ENCODE data around the gene FGG.
A peak's percentile ranks its signal among the peaks of the same experiment; 100 is the strongest.

Gene FGG

DNA sequence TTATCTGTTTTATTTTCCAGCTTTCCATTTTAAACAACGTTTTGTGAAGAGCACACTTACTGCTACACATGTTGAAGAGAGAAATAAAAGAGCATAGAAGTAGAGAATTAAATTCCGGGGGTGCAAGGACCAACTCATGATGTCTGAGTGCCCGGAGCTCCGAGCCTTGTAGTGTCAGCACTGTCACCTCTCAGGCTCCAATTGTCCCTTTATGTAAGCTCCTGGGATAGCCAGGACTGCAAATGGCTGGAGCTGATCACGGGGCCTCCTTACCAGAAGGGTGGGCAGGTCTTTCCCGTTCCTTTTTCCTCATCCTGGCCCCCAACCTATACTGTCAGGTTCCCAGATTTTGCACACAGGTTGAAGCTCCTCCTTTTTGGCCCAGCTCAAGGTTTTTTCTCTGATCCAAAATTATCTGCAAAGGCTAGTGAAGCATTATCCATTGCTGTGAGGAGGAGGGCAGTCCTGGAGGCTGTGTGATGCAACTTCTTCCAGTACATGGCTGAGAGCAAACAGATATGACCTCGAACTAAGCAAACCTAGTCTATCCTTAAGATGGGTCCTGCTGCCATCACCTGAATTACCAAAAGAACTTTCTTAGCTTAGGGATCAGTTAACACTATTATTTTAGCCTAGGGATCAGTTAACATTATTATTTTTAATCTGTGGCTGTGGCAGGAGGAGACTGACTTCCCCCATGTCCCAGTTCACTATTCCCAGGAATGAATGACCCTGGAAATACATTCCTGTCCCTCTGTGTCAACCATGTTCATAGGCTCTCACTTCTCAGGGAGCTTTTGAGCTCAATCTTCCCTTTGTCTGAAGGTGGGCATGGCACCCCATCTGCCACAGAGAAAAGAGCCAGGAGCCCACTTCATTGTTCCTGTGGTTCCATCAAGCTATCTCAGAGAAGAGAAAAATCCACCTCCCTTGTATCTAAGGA lies at the start of gene FGG:
TSS of gene FGG (minus strand) at position 185 of the 943 bp plus-strand sequence. CDS start at position 138, 47 bp downstream.
- no peak for DNase-seq

DNA sequence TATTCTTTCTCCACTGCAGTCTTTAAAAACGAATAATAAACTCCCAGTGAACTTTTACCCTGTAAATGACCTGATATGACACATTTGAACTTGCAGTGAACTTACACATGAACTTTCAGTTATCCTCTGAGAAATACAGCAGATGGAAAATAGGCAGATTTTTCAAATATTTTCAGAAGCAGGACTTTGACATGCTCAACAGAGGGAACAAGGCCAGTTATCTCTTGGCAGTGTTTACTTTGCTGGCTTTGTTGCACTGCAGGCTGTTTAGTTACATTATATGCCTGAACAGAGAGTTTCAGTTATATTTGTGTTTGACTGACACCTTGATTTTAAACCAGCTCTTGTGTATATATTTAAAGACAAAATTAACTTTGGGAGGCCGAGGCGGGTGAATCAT lies 47.6 kb upstream of the FGG start:
- no peak for DNase-seq

DNA sequence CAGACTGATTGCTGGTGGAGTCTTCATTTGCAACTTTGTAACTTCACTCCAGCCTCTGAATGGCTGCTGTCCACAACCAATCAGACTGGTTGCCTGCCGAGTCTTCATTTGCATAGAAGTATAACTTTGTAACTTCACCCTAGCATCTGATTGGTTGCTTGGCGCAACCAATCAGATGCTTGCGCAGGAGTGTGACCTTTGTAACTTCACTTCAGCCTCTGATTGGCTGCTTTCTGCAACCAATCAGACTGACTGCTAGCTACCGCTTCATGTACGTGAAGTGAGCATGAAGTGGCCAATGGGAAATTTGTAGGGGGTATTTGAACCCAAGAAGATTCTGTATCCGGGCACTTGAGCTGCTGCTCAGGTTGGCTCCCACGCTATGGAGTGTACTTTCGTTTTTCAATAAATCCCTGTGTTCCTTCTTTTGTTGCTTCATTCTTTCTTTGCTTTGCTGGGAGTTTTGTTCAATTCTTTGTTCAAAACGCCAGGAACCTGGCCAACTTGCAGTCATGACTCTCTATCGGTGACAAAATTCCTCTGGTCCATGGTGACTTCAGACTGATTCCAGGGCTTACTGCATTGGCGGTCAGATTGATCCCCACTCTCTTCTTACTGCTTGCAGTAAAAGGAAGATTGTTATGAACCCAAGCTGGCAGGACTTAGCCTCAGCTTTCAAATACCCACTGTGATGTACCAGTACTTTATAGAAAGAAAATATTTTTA lies 46.4 kb upstream of the FGG start:
- no peak for DNase-seq

DNA sequence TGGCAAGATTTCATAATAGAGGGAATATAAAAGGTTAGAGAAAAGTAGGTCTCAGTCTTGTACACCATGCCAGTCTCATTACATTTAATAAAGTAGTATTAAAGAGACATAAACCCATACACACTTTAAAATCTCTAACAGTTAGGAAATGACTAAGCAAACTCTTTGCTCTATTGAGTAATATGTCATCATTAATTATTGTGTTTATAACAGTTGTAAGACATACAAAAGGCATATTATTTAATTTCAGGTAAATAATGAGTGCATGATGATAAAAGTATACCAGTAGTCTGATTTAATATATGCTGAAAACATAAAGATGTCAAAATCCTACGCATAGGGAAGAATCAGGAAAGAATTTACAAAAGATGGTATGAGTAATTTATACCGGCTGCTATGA lies 31.0 kb upstream of the FGG start:
- DNase-seq: no peak

DNA sequence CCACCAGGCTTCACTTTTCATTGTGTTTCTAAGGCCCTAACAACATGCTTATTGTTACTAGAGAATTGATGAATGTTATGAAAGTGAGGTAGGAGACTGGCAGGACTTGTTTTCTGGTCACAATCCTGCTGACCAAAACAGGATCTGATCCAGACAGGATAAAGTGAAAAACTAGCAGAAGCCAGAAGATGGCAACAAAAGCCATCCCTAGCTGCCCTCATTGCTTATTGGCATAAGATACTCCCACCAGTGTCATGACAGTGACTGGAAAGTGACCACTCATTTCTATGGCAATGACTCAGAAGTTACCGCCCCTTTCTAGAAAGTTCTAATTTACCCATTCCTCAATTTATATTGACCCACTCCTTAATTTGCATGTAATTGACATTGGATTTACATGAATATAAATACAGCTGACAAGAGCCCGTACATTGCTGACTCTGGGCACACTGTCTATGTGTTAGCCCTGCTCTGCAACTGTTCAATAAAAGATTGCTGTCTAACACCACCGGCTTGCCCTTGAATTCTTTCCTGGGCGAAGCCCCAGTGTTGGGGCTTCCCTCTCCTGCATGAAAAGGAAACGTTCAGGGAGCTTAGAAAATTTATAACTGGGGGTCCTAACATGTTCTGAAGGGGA lies 30.0 kb upstream of the FGG start:
- DNase-seq: no peak

DNA sequence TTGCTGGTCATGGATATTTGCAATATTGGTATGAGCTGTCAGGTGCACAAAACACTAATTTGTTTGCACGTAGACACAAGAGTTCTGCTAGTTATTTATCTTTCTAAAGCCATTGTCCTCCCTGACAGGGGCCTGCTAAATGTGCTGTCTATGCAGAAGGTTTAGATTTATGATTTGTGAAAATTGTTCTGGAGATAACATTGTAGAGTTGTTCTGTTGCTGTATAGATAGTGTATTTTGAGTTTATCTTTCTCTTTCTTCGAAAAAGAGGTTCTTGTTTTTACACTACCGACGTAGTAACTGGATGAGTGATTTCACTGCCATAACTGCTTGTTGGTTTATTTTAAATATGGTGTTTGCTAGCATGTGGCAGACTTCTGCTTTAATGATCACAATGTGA lies 28.5 kb upstream of the FGG start:
- DNase-seq: no peak

DNA sequence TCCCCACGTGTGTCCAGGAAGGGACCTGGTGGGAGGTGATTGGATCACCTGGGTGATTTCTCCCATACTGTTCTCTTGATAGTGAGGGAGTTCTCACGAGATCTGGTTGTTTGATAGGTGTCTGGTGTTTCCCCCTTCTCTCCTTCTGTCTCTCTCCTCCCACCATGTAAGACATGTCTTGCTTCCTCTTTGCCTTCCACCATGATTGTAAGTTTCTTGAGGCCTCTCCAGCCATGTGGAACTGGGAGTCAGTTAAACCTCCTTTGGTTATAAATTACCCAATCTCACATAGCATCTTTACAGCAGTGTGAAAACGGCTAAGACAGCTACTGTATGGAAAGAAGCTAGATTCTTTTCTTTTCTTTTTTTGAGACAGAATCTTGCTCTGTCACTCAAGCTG lies 21.6 kb upstream of the FGG start:
- no peak for DNase-seq

DNA sequence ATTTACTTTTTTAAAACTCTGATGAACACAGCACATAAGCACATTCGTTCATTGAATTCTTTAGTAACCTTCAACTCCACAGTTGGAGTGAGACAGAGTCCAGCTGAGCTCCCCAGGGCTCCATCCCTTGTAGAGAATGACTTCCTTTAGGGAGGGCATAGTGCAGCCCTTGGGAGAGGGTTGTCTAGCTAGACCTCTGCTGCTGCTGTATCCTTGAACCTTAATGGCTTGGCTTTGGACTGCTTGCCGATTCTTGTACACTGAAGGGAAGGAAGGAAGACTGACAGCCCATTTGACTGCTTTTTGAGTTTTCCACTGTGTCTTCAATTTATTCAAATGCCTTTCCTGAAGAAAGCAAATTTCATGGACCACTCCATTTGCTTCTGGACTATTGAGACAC lies 19.4 kb upstream of the FGG start:
- no peak for DNase-seq

DNA sequence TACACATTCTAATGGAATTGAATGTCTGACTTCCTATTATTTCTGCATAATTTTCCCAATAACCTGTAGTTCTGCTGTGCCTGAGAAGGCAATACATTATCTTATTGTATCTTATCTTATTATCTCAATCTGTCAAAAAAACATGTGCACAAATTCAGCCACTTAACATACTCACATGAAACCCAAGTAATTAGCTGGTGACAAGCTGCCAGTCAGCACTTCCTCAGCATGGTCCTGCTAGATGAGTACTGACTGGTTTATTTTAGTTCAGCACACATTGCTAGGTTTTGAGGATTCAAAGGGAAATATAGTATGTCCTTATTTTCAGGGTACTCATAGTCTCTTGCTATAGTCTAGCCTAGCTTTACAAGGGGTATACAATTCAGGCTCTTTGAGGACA lies 17.9 kb upstream of the FGG start:
- no peak for DNase-seq

DNA sequence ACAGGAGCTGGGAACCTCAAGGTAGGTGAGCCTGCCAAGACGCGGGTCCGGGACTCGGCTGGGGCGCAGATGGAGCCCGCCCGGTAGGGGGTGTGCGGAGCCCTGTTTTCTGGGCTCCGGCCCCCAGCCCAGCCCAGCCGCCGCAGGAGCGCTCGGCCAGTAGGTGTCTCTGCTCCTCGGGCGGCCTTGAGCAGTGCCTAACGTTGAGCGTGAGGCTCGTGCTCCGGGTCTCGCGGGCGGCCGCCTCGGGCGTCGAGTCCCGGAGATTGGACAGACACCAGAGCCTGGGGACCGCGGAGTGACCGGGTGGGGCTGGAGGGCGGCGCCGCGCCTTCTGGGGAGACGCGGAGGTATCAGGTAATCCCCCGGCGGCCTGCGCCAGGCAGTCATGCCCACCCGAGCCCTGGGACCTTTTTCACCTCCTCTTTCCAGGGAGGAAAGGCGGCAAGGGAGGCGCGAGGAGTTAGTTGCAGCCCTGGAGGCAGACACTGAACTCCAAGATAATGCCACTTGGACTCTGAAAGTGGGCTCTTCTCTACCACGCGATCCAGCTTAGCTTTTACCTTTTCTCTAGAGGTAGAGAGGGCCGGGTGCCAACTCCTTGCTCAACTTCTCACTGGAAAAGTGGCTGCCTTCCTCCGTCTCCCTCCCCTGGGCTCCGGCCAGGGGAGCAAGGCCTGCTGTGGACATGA lies 14.5 kb upstream of the FGG start:
- DNase-seq: peak; percentile 44

DNA sequence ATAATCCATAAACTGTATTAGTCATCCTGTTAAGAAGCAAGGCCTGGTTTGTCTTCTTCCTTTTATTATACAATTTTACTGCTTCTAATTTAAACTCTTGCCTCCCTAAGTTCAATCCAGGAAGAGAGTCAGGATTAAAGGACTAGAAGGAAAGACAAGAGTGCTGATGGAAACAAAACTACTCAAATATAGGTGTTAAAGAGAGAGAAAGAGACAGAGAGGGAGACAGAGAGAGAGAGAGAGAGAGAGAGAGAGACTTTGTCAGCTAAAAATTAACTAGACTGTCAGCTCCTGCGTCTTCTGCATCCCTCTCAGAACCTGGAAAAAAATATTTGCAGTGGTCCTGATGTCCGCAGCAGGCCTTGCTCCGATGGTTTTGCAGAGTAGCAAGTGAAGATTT lies 13.5 kb upstream of the FGG start:
- DNase-seq: no peak

DNA sequence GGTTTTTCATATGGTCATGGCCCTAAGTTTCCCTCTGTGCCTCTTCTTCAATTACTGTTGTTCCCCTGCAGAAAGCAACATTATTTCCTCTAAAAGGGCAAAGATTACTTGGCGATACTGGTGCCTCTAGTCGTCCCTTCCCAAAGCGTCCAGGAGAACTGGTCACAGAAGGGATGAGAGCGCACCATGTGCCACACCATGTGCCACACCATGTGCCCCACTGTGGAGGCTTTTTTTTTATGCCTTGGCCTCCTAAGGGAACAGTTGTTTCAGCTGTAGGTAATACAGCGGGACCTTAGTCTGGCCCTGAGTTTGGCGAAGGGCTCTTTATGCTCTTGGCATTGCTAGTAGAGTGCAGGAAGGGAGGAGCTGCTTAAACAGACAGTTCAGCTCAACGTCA lies 11.5 kb upstream of the FGG start:
- DNase-seq: no peak

DNA sequence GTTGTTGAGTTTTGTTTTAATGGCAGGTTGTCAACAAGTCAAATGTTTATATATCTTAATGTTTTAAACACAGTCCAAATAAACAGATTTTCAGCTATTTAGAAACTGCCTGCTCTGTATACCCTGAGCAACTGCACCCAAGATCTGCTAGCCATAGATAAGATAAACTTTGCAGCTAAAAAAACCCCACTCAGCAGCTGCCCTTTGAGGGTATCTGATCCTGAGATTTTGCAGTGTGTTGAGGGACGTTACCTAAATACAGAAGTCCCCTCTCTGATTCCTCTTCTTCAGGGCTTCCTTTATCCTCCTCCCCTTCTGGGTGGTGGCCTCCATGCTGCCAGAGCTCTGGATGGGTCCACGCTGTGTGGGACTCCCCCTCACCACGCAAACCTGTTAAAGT lies 11.0 kb upstream of the FGG start:
- DNase-seq: no peak

DNA sequence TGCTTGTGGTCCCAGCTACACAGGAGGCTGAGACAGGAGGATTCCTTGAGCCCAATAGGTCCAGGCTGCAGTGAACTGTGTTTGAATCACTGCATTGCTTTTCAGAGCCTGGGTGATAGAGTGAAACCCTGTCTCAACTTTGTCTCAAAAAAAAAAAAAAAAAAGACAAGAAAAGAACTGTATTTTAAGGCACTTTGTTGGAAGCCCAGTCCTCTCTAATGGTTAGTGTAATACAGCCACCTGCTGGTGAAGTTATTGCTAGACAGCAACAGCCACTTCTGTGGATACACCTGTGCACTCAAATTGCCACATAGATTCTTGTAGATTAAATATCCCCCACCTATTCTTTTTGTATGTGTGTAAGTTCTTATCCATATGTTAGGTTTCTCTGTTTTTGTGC lies 10.1 kb upstream of the FGG start:
- peak; percentile 28 for DNase-seq

DNA sequence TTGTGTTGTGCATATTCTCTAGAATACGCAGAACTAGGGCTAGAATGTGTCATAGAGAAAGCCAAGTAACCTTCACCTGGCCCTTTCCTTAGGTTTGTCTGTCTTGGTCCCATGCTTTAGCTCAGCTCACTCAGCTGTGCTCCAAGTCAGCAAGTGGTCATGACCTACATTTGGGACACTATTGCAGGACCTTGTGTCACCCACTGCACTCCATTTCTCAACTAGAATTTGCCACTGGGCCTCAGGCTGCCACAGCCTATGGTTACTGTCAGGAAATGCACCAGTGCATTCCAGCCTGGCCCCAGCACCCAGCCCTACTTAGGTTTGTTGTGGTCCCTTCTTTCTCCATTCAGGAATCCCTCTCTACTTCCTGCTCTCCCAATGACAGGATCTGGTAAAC lies 7.7 kb upstream of the FGG start:
- DNase-seq: no peak

DNA sequence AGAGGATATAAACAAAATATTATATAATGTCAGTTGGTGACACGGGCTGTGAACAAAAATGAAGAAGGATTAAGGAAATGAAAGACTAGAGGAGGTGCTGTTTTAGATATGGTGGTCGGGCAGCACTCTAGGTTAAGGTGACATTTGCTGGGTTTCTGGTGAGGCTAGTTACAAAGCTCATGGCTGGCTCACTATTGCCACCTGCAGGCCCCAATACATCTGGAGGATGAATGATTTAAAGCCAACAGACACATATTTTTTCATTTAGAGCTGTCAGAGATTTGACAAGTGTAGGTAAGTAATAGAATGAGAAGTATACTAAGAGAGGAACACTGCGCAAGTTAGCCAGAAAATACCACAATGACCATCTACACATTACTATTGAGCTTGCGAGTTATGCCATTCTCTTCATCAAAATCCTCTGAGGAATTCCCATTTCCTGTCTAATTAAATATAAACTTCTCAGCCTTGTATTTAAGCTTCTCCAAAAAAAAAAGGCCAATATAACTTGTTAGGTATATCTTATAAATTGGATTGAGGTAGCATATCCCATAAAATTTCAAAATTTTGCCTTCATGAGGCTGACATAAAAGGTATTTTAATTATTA lies 6.4 kb upstream of the FGG start:
- DNase-seq: peak; percentile 35

DNA sequence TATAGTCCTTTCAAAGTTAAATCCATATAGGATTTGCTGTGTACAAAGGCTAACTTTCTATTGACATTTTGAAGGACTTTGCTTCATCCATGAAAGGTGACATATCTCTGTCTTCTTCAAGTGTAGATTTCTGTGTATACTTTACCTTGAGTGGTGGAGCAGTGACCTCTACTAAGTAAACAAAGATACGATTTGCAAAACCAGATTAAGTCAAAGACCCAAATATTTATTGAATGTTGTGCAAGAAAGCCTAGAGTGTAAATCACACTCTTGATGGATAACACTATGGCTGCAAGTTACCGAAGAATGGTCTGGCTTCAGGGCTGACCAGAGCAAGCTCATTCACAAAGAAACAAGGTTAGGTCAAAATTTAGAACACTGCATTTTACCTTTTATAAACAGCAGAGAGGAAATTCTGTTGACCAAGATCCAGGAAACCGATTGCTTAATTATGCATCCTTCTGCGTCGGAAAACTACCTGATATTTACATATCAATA lies 5.4 kb upstream of the FGG start:
- no peak for DNase-seq

DNA sequence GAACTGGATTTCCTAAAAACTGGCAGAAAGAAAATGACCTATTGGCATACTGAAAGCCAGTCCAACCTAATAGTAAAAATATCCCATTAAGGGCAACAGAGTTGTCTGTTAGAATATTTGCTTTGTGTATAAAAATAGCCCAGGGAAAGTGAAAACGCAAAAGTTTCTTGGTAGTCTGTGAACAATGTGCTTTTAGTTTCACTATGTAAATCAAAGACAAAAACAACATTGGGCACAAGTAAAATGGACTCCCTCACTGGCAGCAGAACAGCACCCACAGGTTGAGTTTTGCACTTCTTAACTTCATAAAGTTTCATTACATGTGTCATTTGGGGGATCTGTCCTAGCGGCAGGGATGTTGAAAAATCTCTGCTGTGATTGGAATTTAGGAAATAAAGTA lies 4.3 kb upstream of the FGG start:
- no peak for DNase-seq

DNA sequence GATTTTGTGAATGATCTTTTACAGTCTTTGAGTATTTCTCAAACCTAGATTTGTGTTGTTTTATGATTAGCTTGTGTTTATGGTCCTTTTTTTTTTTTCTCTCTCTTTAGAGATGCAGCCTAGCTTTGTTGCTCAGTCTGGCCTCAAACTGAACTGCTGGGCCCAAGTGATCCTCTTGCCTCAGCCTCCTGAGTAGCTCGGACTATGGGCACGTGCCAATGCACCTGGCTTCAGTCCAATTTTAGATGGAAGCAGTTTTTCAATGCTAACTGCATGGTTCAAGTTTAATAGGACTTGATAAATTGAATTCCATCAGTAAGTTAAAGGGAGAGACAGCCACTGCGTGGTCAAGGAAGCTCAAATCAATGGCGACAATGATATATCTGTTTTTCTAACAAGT lies 3.8 kb upstream of the FGG start:
- DNase-seq: no peak

DNA sequence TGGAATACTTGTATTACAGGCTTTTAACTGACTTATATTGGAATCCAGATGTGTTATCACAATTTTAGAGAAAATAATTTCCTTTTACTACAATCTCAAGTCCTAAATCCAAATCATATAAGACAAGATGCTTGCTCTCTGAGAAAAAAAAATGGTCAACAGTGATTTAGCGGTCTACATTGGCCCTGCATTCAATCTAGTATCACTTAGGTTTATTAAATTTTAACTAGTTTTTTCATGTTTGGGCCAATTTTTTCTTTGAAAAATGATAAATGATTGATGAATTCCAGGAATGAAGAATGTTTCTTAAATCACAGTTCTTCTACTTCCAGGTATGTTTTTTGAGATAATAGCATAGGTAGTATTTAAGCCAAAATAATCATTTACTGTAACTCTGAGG lies 2.8 kb upstream of the FGG start:
- no peak for DNase-seq

DNA sequence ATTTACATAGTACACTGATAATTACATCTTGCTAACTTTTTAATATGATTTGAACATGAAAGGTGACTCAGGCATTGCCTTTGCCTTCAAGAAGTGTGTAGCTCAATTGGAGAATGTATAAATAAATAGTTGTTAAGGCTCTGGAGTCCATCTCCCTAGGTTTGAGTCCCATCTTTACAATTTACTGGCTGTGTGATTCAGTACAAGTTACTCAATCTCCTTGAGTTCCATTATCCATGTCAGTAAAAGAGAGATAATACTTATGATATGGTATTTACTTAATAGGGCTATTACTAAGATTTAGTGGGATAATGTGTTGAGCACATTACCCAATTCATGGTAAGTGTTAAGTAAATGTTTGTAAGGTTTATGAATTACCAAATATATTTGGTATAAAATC lies 1.9 kb upstream of the FGG start:
- DNase-seq: no peak

DNA sequence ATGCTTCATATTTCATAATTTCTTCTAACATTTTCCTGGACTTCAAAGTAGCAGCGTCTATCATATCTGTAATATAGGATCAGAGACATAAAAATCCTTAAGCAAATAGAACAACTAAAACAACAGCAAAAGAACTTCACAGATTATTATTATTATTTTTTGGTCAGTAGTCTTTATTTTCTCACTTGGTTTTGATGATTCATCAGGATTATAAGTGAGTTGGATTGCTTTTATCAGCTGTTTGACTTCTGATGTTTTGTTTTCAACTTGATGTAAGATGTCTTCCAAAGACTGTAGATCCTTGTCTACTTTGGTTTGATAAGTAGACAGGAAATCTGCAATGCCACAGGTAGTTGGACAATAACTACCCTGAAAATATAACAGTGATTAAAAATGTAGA lies 623 bp downstream of the FGG start:
- DNase-seq: no peak

DNA sequence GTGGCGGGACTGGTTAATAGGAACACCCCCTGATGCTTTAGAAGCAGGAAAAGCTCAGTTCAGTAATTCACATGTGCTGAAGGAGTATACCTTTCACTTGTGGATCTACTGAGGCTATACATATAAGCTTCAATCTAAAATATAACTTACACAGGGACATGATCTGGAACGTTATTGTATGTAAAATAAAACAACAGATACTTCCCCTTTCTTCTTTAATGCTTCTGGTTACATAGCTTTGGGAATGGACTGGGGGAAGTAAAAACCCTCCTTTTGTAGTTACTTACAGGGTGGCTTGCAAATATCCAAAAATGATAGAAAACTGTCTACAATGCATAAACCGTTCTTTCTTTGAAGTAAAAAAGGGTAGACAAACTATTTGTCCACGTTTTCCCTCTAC lies 1.9 kb downstream of the FGG start:
- no peak for DNase-seq
